Loucy (cell line): ENCODE measurements around the gene SIAH3.

Experiments used
- CTCF ChIP-seq: fragments of 200-600 bp; sonication (generic); conservative IDR thresholded peaks from 2 replicates; pipeline ENCODE4 v1.5.1; 2014; ENCODE audit warnings: mild to moderate bottlenecking, antibody characterized with exemption, low read length
- EZH2phosphoT487 ChIP-seq: fragments of 200-600 bp; IDR thresholded peaks from 2 replicates; pipeline ENCODE4 v1.6.1; 2018; ENCODE audit warnings: antibody characterized with exemption, mild to moderate bottlenecking, moderate library complexity, borderline replicate concordance

- TF ChIP-seq CTCF: no peak
- no peak for TF ChIP-seq EZH2phosphoT487
These were observed 4.9 kb downstream of the SIAH3 start for GRCh38 chr13:45846681-45847080.
